ENCODE data around the gene BTNL8. TPM values are rescaled to one million over a fixed set of nuclear protein-coding genes. Genes with fewer than 3 reads are reported as not detected.

Gene BTNL8
- polyA plus RNA-seq, 1 experiment: not detected

- ChIA-PET CTCF (interaction anchor here (0.9 to 1.1 kb wide), 4 partner anchors 8 to 79 kb away, joined by 3 to 5 read pairs (median 3); no protein-coding TSS in a partner anchor), POLR2A (no interaction called here)
- no peak overlapping the region for H3K4me3 ChIP-seq (ENCODE audit: low read depth, low read length)
- DNase-seq (ENCODE audit: low read depth): no peak
- no peak for TF ChIP-seq CTCF (IDR thresholded peaks at IDR 0.05; ENCODE audit: insufficient read depth, low read depth, low read length)
- H3K27me3 ChIP-seq (ENCODE audit: control insufficient read depth, insufficient read depth, low read length): no peaks in the 10 kb centered on the region
- H3K36me3 ChIP-seq (ENCODE audit: control insufficient read depth, insufficient read depth, low read length): no peaks in the 10 kb centered on the region
Measured at GRCh38 chr5:180862645-180863044, 36.3 kb upstream of the BTNL8 start.

- no peaks in the 10 kb centered on the region for H3K36me3 ChIP-seq (ENCODE audit: control insufficient read depth, insufficient read depth, low read length)
- H3K27me3 ChIP-seq (ENCODE audit: control insufficient read depth, insufficient read depth, low read length): peaks cover 2% of the 10 kb centered on the region; the same call in 1 of the 2 replicates
- ChIA-PET CTCF (interaction anchor here (0.6 to 3.9 kb wide), 3 partner anchors 34 to 80 kb away, joined by 3 to 26 read pairs (median 3); no protein-coding TSS in a partner anchor), POLR2A (no interaction called here)
- no peak for DNase-seq (ENCODE audit: low read depth)
- TF ChIP-seq CTCF (IDR thresholded peaks at IDR 0.05; ENCODE audit: insufficient read depth, low read depth, low read length): no peak
- no peak overlapping the region for H3K4me3 ChIP-seq (ENCODE audit: low read depth, low read length)
Measured at GRCh38 chr5:180865981-180866695, 32.8 kb upstream of the BTNL8 start.

- DNase-seq (ENCODE audit: low read depth): no peak
- TF ChIP-seq CTCF (IDR thresholded peaks at IDR 0.05; ENCODE audit: insufficient read depth, low read depth, low read length): no peak
- Histone ChIP-seq H3K4me3 (ENCODE audit: low read depth, low read length) (no peak overlapping the region), H3K36me3 (ENCODE audit: control insufficient read depth, insufficient read depth, low read length) (no peaks in the 10 kb centered on the region), H3K27me3 (ENCODE audit: control insufficient read depth, insufficient read depth, low read length) (peaks cover 2% of the 10 kb centered on the region; the same call in 1 of the 2 replicates)
- ChIA-PET CTCF (interaction anchor here (0.6 to 3.9 kb wide), 2 partner anchors 61 to 81 kb away, joined by 3 to 26 read pairs; no protein-coding TSS in a partner anchor), POLR2A (no interaction called here)
Measured at GRCh38 chr5:180866985-180867384, 32.0 kb upstream of the BTNL8 start.

GRCh38 chr5:180868960-180869359, 30.0 kb upstream of the BTNL8 start:
- Histone ChIP-seq H3K36me3 (ENCODE audit: control insufficient read depth, insufficient read depth, low read length) (no peaks in the 10 kb centered on the region), H3K27me3 (ENCODE audit: control insufficient read depth, insufficient read depth, low read length) (peaks cover 2% of the 10 kb centered on the region; the same call in 1 of the 2 replicates), H3K4me3 (ENCODE audit: low read depth, low read length) (no peak overlapping the region)
- CTCF ChIA-PET: interaction anchor here (0.7 to 3.9 kb wide), 11 partner anchors 9 to 90 kb away, joined by 3 to 26 read pairs (median 5); no protein-coding TSS in a partner anchor
- DNase-seq (ENCODE audit: low read depth): no peak
- POLR2A ChIA-PET: no interaction called here
- TF ChIP-seq CTCF (IDR thresholded peaks at IDR 0.05; ENCODE audit: insufficient read depth, low read depth, low read length): peak; percentile 93

GRCh38 chr5:180869587-180869986, 29.4 kb upstream of the BTNL8 start:
- no peak for DNase-seq (ENCODE audit: low read depth)
- peaks cover 2% of the 10 kb centered on the region; the same call in 1 of the 2 replicates for H3K27me3 ChIP-seq (ENCODE audit: control insufficient read depth, insufficient read depth, low read length)
- no peaks in the 10 kb centered on the region for H3K36me3 ChIP-seq (ENCODE audit: control insufficient read depth, insufficient read depth, low read length)
- TF ChIP-seq CTCF (IDR thresholded peaks at IDR 0.05; ENCODE audit: insufficient read depth, low read depth, low read length): no peak
- CTCF ChIA-PET: interaction anchor here (0.6 to 1.7 kb wide), 9 partner anchors 9 to 87 kb away, joined by 3 to 8 read pairs (median 5); no protein-coding TSS in a partner anchor
- POLR2A ChIA-PET: no interaction called here
- H3K4me3 ChIP-seq (ENCODE audit: low read depth, low read length): no peak overlapping the region

All from BJ (cell line).